DOHH2 (cell line): Measurements from ENCODE around the gene ZDHHC5.

ENCODE experiments used
- H3F3A ChIP-seq: fragments of 200-600 bp; sonication (generic), shearing (Covaris generic); 2 replicates; pipeline ENCODE4 v1.6.0; 2016; ENCODE audit warnings: antibody characterized with exemption, mild to moderate bottlenecking; ENCODE audit not compliant: control insufficient read depth, insufficient read depth
- H3K27ac ChIP-seq: fragments of 200-600 bp; sonication (generic); 2 replicates; pipeline ENCODE4 v1.5.1; 2014; ENCODE audit warnings: low read depth, mild to moderate bottlenecking, low read length, moderate library complexity
- H3K27me3 ChIP-seq: fragments of 200-600 bp; sonication (generic); 2 replicates; pipeline ENCODE4 v1.6.1; 2014; ENCODE audit warnings: mild to moderate bottlenecking, low read length, mixed read lengths; ENCODE audit not compliant: control insufficient read depth
- H3K36me3 ChIP-seq: fragments of 200-600 bp; sonication (generic); 2 replicates; pipeline ENCODE4 v1.6.1; 2014; ENCODE audit warnings: mild to moderate bottlenecking, low read length, moderate library complexity, mixed read lengths; ENCODE audit not compliant: control insufficient read depth
- H3K4me1 ChIP-seq: fragments of 200-600 bp; sonication (generic); 2 replicates; pipeline ENCODE4 v1.6.1; 2014; ENCODE audit warnings: mild to moderate bottlenecking, low read length, mixed read lengths; ENCODE audit not compliant: control insufficient read depth
- H3K4me2 ChIP-seq: fragments of 200-600 bp; sonication (generic); 2 replicates; pipeline ENCODE4 v1.6.0; 2014; ENCODE audit warnings: mild to moderate bottlenecking, low read length, moderate library complexity
- H3K4me3 ChIP-seq: fragments of 200-600 bp; sonication (generic); 2 replicates; pipeline ENCODE4 v1.5.1; 2014; ENCODE audit warnings: mild to moderate bottlenecking, low read length, mixed read lengths
- H3K79me2 ChIP-seq: fragments of 200-600 bp; sonication (generic); 2 replicates; pipeline ENCODE4 v1.6.1; 2014; ENCODE audit warnings: mild to moderate bottlenecking, low read length, mixed read lengths; ENCODE audit not compliant: control insufficient read depth
- H3K9me2 ChIP-seq: fragments of 200-600 bp; sonication (generic); replicated peaks from 2 replicates; pipeline ENCODE4 v1.6.1; 2014; ENCODE audit warnings: mild to moderate bottlenecking, low read length, mixed read lengths; ENCODE audit not compliant: control insufficient read depth
- H3K9me3 ChIP-seq: fragments of 200-600 bp; sonication (generic); 2 replicates; pipeline ENCODE4 v1.6.1; 2014; ENCODE audit warnings: antibody characterized with exemption, low read length, mixed read lengths; ENCODE audit not compliant: control insufficient read depth, insufficient read depth
- H4K20me1 ChIP-seq: fragments of 200-600 bp; sonication (generic); 2 replicates; pipeline ENCODE4 v1.6.0; 2014; ENCODE audit warnings: low read depth, mild to moderate bottlenecking, antibody characterized with exemption, low read length, moderate library complexity; ENCODE audit not compliant: control insufficient read depth, insufficient read depth
- CTCF ChIP-seq: fragments of 200-600 bp; sonication (generic); IDR thresholded peaks from one replicate; pipeline ENCODE4 v1.5.1; 2014; ENCODE audit warnings: antibody characterized with exemption, mild to moderate bottlenecking, low read depth, low read length; ENCODE audit not compliant: poor library complexity, severe bottlenecking
- EZH2phosphoT487 ChIP-seq: fragments of 200-600 bp; sonication (generic); IDR thresholded peaks from 2 replicates; pipeline ENCODE4 v1.6.1; 2017; ENCODE audit warnings: borderline replicate concordance, mild to moderate bottlenecking, antibody characterized with exemption, low read length, moderate library complexity, mixed read lengths

ZDHHC5 gene

GRCh38 chr11:57729479-57729878, 61.6 kb downstream of the ZDHHC5 start:
- no peaks in the 10 kb centered on the region for H3K9me3 ChIP-seq
- peaks cover 15% of the 10 kb centered on the region for H3K4me1 ChIP-seq
- H3K79me2 ChIP-seq, result peaks cover 98% of the 10 kb centered on the region
- no peaks in the 10 kb centered on the region for H3K27me3 ChIP-seq
- no peak for TF ChIP-seq CTCF
- no peak for TF ChIP-seq EZH2phosphoT487
- H4K20me1 ChIP-seq, result no peaks in the 10 kb centered on the region
- H3F3A ChIP-seq, result no peaks in the 10 kb centered on the region
- H3K27ac ChIP-seq, result no peak overlapping the region
- no peaks in the 10 kb centered on the region for H3K9me2 ChIP-seq
- H3K4me2 ChIP-seq, result no peak overlapping the region
- H3K36me3 ChIP-seq, result peaks cover 30% of the 10 kb centered on the region
- no peak overlapping the region for H3K4me3 ChIP-seq

GRCh38 chr11:57732661-57733060, 64.7 kb downstream of the ZDHHC5 start:
- TF ChIP-seq CTCF (no peak), EZH2phosphoT487 (no peak)
- Histone ChIP-seq H3K4me3 (no peak overlapping the region), H3K4me1 (peaks cover 15% of the 10 kb centered on the region), H4K20me1 (no peaks in the 10 kb centered on the region), H3K9me3 (no peaks in the 10 kb centered on the region), H3K27ac (no peak overlapping the region), H3K27me3 (no peaks in the 10 kb centered on the region), H3K36me3 (peaks cover 29% of the 10 kb centered on the region), H3K9me2 (no peaks in the 10 kb centered on the region), H3K79me2 (peaks cover 82% of the 10 kb centered on the region), H3K4me2 (no peak overlapping the region), H3F3A (no peaks in the 10 kb centered on the region)

GRCh38 chr11:57735619-57736298, 67.8 kb downstream of the ZDHHC5 start:
- Histone ChIP-seq H3K79me2 (peaks cover 54% of the 10 kb centered on the region), H3K4me3 (no peak overlapping the region), H3K27ac (no peak overlapping the region), H3F3A (0 out of 2 replicates have a peak, but pooled peaks cover 8% of the 10 kb centered on the region), H3K36me3 (peaks cover 58% of the 10 kb centered on the region), H3K4me2 (no peak overlapping the region), H3K4me1 (peaks cover 5% of the 10 kb centered on the region), H3K27me3 (no peaks in the 10 kb centered on the region), H4K20me1 (no peaks in the 10 kb centered on the region), H3K9me2 (no peaks in the 10 kb centered on the region), H3K9me3 (no peaks in the 10 kb centered on the region)
- TF ChIP-seq EZH2phosphoT487 (no peak), CTCF (no peak)
